GM19372 (cell line): ENCODE measurements around the gene OR10H5.
"Not testable (repeated sequence)": the region's sequence is repeated elsewhere in the genome, so short reads cannot be mapped to it uniquely, and the experiment has no call there.

Experiments
- ATAC-seq: cut with Tn5 transposase; IDR thresholded peaks from one replicate; pipeline ENCODE4 v1.9.1; 2021; ENCODE audit warnings: mild to moderate bottlenecking, low read depth, moderate library complexity; ENCODE audit not compliant: unreplicated experiment

The OR10H5 gene

GRCh38 chr19:15787611-15788155 is at the start of gene OR10H5:
Gene OR10H5, plus strand, starts transcription at chr19:15787661. Its CDS starts 6,388 bp downstream, at chr19:15794049.
- no peak for ATAC-seq

DNA sequence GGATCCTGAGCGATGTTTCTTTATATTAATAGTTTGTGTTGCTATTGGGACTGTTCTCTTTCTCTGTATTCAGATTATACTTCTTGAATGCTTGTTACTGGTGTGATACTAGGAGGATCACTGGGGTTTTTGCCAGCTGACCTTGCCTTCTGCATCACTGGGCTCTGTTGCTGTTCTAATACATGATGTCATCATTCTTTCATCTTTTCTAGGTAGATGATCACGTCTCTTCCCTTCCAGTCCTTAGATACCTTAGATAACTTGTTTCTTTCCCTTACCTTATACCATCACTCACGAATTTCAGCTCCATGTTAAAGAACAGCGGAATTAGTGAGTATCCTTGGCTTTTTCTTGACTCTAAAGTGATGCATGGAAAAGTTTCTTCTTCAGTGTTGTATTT is 49.7 kb upstream of the OR10H5 start, which contains the start of gene OR10H3:
Gene OR10H3, plus strand, starts transcription at position 264 of the 400 bp plus-strand sequence. CDS start 3,408 bp downstream, outside the sequence.
- ATAC-seq, result no peak

DNA sequence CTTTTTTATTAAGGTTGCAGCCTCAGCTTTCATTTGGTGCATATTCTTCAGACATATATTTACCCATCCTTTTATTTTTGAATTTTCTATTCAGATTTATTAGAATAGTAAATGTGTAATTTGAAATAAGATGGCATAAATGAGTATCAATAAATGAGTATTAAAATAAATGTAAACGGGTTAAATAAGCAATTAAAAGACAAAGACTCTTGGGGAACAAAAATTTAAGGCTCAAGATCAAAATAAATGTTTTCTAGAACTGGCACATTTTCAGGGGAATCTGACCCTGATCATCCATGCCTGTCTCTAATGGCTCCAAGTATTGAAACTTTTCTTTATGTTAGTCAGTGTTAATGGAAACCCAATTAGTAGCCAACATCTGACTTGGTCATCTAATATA is 46.7 kb upstream of the OR10H5 start:
- no peak for ATAC-seq

DNA sequence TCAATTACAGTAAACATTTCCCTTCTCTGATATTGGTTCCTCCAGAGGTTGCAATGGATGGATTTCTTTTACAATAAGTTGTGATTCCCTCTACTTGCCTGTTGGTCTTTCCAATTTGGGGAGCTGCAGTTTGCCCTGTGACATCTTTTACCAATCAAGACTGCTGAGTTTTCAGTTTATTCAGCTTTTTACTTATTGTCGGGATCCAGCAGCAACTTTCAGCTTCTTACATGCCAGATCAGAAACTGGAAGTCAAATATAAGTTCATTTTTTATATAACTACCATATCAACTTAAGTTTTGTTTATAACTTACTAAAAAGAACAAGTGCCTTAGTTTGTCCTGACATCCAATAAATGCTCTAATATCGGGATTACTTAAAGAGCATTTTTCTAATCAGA is 39.2 kb upstream of the OR10H5 start:
- ATAC-seq, result no peak

- no peak for ATAC-seq
Observed at GRCh38 chr19:15758379-15758778, 29.1 kb upstream of the OR10H5 start.

DNA sequence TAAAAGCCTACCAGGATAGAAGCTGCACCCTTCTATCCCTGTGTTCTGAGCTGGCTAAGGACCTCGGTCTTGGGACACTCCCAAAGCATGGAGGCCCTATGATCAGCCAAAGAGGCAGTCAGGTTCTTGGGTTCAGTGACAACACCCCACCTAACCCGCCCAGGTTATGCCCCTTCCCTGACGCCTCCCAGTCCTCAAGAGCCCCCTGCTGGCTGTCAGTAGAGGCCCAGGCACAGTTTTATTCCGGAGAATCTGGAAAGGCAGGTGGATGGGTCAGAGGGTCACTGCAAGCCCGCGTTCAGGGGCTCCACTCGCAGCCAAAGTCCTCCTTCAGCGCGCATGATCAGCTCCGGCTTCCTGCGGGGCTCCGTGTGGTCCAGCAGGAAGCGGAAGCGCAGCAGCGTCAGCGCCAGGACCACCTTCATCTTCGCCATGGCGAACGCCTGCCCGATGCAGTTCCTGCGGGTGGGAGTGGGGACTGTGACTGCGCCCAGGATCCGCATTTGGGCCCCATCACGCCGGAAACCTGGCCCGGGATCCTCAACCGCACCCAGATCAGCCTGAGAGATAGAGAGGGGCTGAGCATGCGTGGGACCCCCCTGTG is 27.4 kb upstream of the OR10H5 start:
- ATAC-seq, result no peak

DNA sequence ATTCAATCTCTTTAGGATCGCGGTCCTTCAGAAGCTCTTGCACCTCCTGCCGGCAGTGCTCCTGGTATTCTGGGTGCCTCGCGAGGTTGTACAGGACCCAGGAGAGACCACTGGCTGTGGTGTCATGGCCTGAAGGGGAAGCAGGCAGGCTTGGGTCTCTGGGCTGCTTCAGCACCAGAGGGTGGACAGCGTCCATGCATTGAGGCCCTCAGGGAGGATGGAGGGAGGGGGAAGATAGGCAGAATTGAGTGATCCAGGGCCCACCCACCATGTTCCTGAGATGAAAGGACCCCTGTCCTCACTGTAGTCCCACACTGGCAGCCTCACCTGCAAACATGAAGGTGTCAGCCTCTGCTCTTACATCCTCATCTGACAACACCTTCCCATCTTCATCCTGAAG is 17.9 kb upstream of the OR10H5 start:
- ATAC-seq, result no peak

GRCh38 chr19:15774159-15774558 is 13.3 kb upstream of the OR10H5 start:
- not testable (repeated sequence) for ATAC-seq

GRCh38 chr19:15775249-15775648 is 12.2 kb upstream of the OR10H5 start:
- no peak for ATAC-seq

GRCh38 chr19:15776264-15776663 is 11.2 kb upstream of the OR10H5 start:
- no peak for ATAC-seq

- ATAC-seq, result no peak
Observed at GRCh38 chr19:15776991-15777970, 10.2 kb upstream of the OR10H5 start.

- no peak for ATAC-seq
Observed at GRCh38 chr19:15779756-15780476, 7.5 kb upstream of the OR10H5 start.

DNA sequence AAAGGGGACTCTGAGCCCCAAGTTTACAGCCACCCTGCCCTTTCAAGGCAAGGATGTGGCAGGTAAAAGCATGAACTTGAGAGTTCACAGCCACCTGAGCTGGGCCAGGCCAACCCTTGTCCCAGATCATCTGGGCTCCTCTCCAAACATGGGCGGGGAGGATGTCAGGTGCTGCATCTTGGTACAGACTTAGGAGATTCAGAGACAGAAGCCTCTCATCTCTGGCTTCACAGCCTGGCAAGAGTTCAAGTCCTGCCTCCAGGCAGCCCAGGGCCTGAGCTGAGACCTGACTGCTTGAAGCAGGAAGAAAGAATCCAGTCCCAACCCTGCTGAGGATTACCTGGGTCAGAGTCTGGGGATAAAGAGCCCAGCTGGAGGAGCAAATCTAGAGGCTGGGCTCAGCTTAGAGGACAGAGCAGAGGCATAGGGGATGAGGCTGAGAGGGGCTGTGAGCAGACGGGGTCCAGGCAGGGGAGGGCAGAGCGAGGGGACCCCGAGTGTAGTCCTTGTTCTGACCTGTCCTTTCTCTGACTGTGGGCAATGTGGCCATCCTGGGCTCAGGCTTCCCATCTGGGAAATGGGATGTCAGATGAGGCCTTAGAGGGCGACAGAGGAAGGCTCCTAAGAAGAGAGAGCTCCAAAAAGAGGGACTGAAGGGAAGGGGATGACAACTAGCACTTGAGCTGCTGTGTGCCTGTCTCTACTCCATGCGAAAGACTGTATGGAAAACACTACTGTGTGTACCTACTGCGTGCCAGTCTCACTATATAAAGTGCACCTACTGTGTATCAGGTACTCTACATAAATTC is 6.6 kb upstream of the OR10H5 start:
- ATAC-seq, result no peak

GRCh38 chr19:15781661-15782060 is 5.8 kb upstream of the OR10H5 start:
- no peak for ATAC-seq

GRCh38 chr19:15782211-15782610 is 5.2 kb upstream of the OR10H5 start:
- no peak for ATAC-seq

- ATAC-seq, result not testable (repeated sequence)
Observed at GRCh38 chr19:15782896-15783295, 4.6 kb upstream of the OR10H5 start.

DNA sequence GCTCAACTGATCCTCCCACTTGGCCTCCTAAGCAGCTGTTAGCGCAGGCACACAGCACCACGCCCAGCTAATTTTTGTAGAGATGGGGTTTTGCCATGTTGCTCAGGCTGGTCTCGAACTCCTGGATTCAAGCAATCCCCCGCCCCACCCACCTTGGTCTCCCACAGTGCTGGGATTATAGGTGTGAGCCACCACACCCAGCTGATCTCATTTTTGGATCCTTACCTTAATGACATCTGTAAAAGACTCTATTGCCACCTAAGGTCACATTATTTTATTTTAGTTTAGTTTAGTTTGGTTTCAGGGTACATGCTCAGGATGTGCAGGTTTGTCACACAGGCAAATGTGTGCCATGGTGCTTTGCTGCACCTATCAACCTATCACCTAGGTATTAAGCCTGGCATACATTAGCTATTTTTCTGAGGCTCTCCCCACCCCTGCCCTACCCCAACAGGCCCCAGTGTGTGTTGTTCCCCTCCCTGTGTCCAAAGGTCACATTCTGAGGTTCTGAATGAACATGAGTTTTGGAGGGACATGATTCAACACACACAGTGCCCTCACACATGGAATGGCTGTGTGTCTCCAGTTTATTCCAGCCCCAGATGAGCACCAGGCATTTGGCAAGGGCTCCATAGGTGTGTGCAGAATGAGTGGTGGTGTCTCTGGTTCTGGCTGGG is 1.3 kb downstream of the OR10H5 start:
- no peak for ATAC-seq

- no peak for ATAC-seq
Observed at GRCh38 chr19:15790096-15790495, 2.6 kb downstream of the OR10H5 start.

DNA sequence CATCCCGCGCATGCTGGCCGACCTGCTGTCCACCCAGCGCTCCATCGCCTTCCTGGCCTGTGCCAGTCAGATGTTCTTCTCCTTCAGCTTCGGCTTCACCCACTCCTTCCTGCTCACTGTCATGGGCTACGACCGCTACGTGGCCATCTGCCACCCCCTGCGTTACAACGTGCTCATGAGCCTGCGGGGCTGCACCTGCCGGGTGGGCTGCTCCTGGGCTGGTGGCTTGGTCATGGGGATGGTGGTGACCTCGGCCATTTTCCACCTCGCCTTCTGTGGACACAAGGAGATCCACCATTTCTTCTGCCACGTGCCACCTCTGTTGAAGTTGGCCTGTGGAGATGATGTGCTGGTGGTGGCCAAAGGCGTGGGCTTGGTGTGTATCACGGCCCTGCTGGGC is 6.8 kb downstream of the OR10H5 start:
- ATAC-seq, result not testable (repeated sequence)
